Stimulated activated CD4-positive, alpha-beta T cell treated with anti-CD3 and anti-CD28 coated beads, Interleukin-4, amount 100 ng/mL, for 48 hours (primary cell): ENCODE measurements around the gene ABCC5.
"Not testable (repeated sequence)": the region's sequence is repeated elsewhere in the genome, so short reads cannot be mapped to it uniquely, and the experiment has no call there.

ENCODE experiments used
- DNase-seq, 2 donors: peaks; one replicate each; pipeline ENCODE4 v3.0.0-alpha.2; 2020; ENCODE audit warnings: low read depth in 2 of 2

Gene ABCC5

GRCh38 chr3:183892610-183893214, 125.0 kb downstream of the ABCC5 start:
- DNase-seq = no peak

- DNase-seq = no peak
These were observed 131.9 kb downstream of the ABCC5 start for GRCh38 chr3:183885766-183886165.

- DNase-seq = peak; percentile 96 to 97
These were observed 133.0 kb downstream of the ABCC5 start, which contains the start of gene PARL for GRCh38 chr3:183884427-183885296. PARL (minus strand) TSS chr3:183884880; CDS start chr3:183884846, 34 bp downstream.

GRCh38 chr3:183884097-183884426, 133.6 kb downstream of the ABCC5 start:
- DNase-seq = no peak

- no peak for DNase-seq
These were observed 134.2 kb downstream of the ABCC5 start for GRCh38 chr3:183883291-183884096.

- no peak for DNase-seq
These were observed 137.6 kb downstream of the ABCC5 start for GRCh38 chr3:183880121-183880520.

- DNase-seq = no peak
These were observed 138.4 kb downstream of the ABCC5 start for GRCh38 chr3:183879243-183879642.

GRCh38 chr3:183878071-183878470, 139.6 kb downstream of the ABCC5 start:
- DNase-seq = no peak

- DNase-seq = not testable (repeated sequence)
These were observed 140.5 kb downstream of the ABCC5 start for GRCh38 chr3:183877227-183877626.

GRCh38 chr3:183875411-183875810, 142.3 kb downstream of the ABCC5 start:
- DNase-seq = no peak

- no peak for DNase-seq
These were observed 143.8 kb downstream of the ABCC5 start for GRCh38 chr3:183873914-183874313.

GRCh38 chr3:183871541-183871940, 146.1 kb downstream of the ABCC5 start:
- no peak for DNase-seq

GRCh38 chr3:183870563-183870962, 147.1 kb downstream of the ABCC5 start:
- no peak for DNase-seq
